ENCODE results near the gene POLR2I.

POLR2I gene

DNA sequence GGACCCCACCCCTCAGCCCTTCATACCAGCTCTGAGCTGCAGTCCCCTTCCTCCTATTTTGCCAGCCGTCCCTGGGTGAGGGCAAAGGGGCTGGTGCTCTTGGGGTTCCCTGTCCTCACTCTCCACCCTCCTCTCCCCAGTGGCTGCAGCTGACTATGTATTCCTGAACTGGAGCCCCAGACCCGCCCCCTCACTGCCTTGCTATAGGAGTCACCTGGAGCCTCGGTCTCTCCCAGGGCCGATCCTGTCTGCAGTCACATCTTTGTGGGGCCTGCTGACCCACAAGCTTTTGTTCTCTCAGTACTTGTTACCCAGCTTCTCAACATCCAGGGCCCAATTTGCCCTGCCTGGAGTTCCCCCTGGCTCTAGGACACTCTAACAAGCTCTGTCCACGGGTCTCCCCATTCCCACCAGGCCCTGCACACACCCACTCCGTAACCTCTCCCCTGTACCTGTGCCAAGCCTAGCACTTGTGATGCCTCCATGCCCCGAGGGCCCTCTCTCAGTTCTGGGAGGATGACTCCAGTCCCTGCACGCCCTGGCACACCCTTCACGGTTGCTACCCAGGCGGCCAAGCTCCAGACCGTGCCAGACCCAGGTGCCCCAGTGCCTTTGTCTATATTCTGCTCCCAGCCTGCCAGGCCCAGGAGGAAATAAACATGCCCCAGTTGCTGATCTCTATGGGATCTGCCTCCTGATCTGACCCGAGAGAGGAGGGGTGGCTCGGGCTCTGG is 35.2 kb upstream of the POLR2I start (continued):
- TF ChIP-seq, protein P1, sequence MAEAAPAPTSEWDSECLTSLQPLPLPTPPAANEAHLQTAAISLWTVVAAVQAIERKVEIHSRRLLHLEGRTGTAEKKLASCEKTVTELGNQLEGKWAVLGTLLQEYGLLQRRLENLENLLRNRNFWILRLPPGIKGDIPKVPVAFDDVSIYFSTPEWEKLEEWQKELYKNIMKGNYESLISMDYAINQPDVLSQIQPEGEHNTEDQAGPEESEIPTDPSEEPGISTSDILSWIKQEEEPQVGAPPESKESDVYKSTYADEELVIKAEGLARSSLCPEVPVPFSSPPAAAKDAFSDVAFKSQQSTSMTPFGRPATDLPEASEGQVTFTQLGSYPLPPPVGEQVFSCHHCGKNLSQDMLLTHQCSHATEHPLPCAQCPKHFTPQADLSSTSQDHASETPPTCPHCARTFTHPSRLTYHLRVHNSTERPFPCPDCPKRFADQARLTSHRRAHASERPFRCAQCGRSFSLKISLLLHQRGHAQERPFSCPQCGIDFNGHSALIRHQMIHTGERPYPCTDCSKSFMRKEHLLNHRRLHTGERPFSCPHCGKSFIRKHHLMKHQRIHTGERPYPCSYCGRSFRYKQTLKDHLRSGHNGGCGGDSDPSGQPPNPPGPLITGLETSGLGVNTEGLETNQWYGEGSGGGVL (tag by site-specific recombination; IDR thresholded peaks at IDR 0.05): no peak
- TF ChIP-seq ZFP37 (tag by site-specific recombination; IDR thresholded peaks at IDR 0.05): no peak
- TF ChIP-seq ZNF548 (tag by site-specific recombination; IDR thresholded peaks at IDR 0.05): no peak
- TF ChIP-seq ZNF223 (tag by site-specific recombination; IDR thresholded peaks at IDR 0.05): no peak
- TF ChIP-seq, protein P2, sequence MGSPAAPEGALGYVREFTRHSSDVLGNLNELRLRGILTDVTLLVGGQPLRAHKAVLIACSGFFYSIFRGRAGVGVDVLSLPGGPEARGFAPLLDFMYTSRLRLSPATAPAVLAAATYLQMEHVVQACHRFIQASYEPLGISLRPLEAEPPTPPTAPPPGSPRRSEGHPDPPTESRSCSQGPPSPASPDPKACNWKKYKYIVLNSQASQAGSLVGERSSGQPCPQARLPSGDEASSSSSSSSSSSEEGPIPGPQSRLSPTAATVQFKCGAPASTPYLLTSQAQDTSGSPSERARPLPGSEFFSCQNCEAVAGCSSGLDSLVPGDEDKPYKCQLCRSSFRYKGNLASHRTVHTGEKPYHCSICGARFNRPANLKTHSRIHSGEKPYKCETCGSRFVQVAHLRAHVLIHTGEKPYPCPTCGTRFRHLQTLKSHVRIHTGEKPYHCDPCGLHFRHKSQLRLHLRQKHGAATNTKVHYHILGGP (tag by site-specific recombination; IDR thresholded peaks at IDR 0.05): no peak
- TF ChIP-seq PRDM1 (tag by site-specific recombination; IDR thresholded peaks at IDR 0.05): no peak
- no peak for TF ChIP-seq ZNF138 (tag by site-specific recombination; IDR thresholded peaks at IDR 0.05; ENCODE audit: borderline replicate concordance)

DNA sequence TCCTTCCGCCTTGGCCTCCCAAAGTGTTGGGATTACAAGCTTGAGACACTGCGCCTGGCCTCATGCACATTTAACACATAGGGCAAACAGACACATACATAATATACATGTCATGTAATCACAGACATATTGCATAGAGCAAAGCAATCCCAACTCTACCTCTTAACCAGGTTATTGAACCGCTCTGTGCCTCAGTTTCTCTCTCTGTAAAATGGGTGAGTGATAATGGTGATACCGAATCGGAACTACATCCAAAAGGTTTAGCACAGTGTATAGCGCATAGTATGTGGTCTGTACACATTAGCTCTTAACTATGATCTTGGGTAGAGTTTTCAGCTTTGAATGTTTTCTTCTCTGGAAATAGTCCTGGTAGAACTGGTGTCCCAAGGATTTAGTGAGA is 29.9 kb upstream of the POLR2I start:
- peaks cover 70 to 72% of the 10 kb centered on the region in 2 experiments for H3K36me3 ChIP-seq (ENCODE audit: control insufficient read depth in 2 of 2, insufficient read depth in 1 of 2, low read length in 2 of 2)
- H3K9me3 ChIP-seq (ENCODE audit: control insufficient read depth, insufficient read depth, low read depth, low read length): no peaks in the 10 kb centered on the region
- H3K4me1 ChIP-seq (ENCODE audit: control insufficient read depth, insufficient read depth, low read length): peaks cover 6% of the 10 kb centered on the region
- TF ChIP-seq ZNF843 (tag by site-specific recombination; IDR thresholded peaks at IDR 0.05) (no peak), ZNF558 (tag by site-specific recombination; IDR thresholded peaks at IDR 0.05) (no peak), ZNF426 (tag by site-specific recombination; IDR thresholded peaks at IDR 0.05) (no peak)
- POLR2A ChIA-PET: interaction anchor here (0.8 kb wide), 1 partner anchor 30 kb away, joined by 7 read pairs; no protein-coding TSS in a partner anchor
- CTCF ChIA-PET: interaction anchor here (1.5 kb wide), 1 partner anchor 17 kb away, joined by 11 read pairs; no protein-coding TSS in a partner anchor
- H3K4me3 ChIP-seq (ENCODE audit: low read depth, low read length): no peak overlapping the region
- no peak overlapping the region for H3K27ac ChIP-seq (ENCODE audit: extremely low read depth, low read depth, low read length)

DNA sequence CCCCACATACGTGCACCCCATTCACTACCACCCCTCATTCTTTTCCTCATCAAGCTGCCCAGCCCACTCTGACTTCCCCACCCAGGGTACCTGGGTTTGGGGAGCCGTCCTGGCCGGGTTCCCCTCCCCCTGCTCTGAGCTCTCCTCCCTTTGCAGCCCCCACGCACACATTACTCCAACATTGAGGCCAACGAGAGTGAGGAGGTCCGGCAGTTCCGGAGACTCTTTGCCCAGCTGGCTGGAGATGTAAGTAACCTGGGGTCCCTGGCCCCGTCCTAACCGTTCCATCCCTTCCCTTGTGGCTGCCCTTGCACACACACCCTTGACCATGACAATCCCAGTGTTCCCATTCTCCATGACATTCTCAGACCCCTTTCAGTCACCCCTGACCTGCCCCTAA is 27.8 kb upstream of the POLR2I start:
- Histone ChIP-seq H3K4me1 (ENCODE audit: control insufficient read depth, insufficient read depth, low read length) (peaks cover 9% of the 10 kb centered on the region), H3K4me3 (ENCODE audit: low read depth, low read length) (no peak overlapping the region), H3K36me3 (ENCODE audit: control insufficient read depth in 2 of 2, insufficient read depth in 1 of 2, low read length in 2 of 2) (peaks cover 50% of the 10 kb centered on the region in 2 experiments), H3K27ac (ENCODE audit: extremely low read depth, low read depth, low read length) (no peak overlapping the region), H3K9me3 (ENCODE audit: control insufficient read depth, insufficient read depth, low read depth, low read length) (no peaks in the 10 kb centered on the region)
- POLR2A ChIA-PET: interaction anchor here (1.0 kb wide), 1 partner anchor 14 kb away, joined by 7 read pairs; no protein-coding TSS in a partner anchor
- TF ChIP-seq ZNF292 (tag by site-specific recombination; IDR thresholded peaks at IDR 0.05; ENCODE audit: borderline replicate concordance, low read depth) (no peak), ZNF366 (tag by site-specific recombination; conservative IDR thresholded peaks at IDR 0.05) (no peak), ZNF335 (tag by site-specific recombination; conservative IDR thresholded peaks at IDR 0.05) (no peak), ZNF600 (tag by site-specific recombination; IDR thresholded peaks at IDR 0.05) (no peak), ZNF23 (tag by site-specific recombination; IDR thresholded peaks at IDR 0.05; ENCODE audit: borderline replicate concordance) (0 out of 2 replicates have a peak, but pooled peaks have one; percentile 11)
- TF ChIP-seq, protein P3, sequence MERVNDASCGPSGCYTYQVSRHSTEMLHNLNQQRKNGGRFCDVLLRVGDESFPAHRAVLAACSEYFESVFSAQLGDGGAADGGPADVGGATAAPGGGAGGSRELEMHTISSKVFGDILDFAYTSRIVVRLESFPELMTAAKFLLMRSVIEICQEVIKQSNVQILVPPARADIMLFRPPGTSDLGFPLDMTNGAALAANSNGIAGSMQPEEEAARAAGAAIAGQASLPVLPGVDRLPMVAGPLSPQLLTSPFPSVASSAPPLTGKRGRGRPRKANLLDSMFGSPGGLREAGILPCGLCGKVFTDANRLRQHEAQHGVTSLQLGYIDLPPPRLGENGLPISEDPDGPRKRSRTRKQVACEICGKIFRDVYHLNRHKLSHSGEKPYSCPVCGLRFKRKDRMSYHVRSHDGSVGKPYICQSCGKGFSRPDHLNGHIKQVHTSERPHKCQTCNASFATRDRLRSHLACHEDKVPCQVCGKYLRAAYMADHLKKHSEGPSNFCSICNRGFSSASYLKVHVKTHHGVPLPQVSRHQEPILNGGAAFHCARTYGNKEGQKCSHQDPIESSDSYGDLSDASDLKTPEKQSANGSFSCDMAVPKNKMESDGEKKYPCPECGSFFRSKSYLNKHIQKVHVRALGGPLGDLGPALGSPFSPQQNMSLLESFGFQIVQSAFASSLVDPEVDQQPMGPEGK (tag by site-specific recombination; IDR thresholded peaks at IDR 0.05): no peak
- CTCF ChIA-PET: interaction anchor here (0.7 to 1.0 kb wide), 2 partner anchors 27 to 88 kb away, joined by 3 read pairs; partner anchors contain the start of gene THAP8
